Measurements from ENCODE around the gene ARID5B.

- TF ChIP-seq POLR2A (IDR thresholded peaks at IDR 0.05; ENCODE audit: low read depth, low read length): no peak
- TF ChIP-seq EZH2 (IDR thresholded peaks at IDR 0.05; ENCODE audit: borderline replicate concordance, low read depth, low read length, severe bottlenecking): no peak
- no peak for TF ChIP-seq CTCF (IDR thresholded peaks at IDR 0.05; ENCODE audit: extremely low read depth in 1 of 2, insufficient read depth in 1 of 2, low read depth in 1 of 2, low read length in 2 of 2)
- TF ChIP-seq POLR2AphosphoS5 (IDR thresholded peaks at IDR 0.05; ENCODE audit: insufficient read depth, low read depth, low read length): no peak
- TF ChIP-seq MYC (IDR thresholded peaks at IDR 0.05; ENCODE audit: low read depth, low read length): no peak
- no peak for TF ChIP-seq MAX (IDR thresholded peaks at IDR 0.05; ENCODE audit: insufficient read depth, insufficient read length)
- no peak for TF ChIP-seq JUN (IDR thresholded peaks at IDR 0.05; ENCODE audit: borderline replicate concordance, insufficient read depth, insufficient read length, low read depth)
Observed at GRCh38 chr10:62099299-62099698, 197.8 kb downstream of the ARID5B start.

Data from endothelial cell of umbilical vein (primary cell).